Smooth muscle cell of the brain vasculature (primary cell): ENCODE measurements around the gene ECPAS.
"Not testable (repeated sequence)": the region's sequence is repeated elsewhere in the genome, so short reads cannot be mapped to it uniquely, and the experiment has no call there.

Source experiments
- DNase-seq: peaks from one replicate; pipeline ENCODE4 v3.0.0-alpha.2; 2012; ENCODE audit warnings: low read depth, low spot score

The ECPAS gene

DNA sequence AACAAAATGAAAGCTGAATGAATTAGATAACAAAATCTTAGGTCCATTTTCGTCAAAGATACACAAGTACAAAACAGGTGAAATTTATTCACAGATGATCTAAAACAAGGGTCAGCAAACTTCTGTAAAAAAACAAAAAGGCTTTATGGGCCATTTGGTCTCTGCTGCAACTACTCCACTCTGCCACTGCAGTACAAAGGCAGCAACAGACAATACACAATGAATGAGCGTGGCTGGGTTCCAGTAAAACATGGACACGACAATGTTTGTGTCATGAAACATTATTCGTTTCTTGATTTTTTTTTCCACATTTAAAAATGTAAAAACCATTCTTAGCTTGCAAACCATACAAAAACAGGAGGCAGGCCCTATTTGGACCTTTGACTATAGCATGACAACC is 71.9 kb downstream of the ECPAS start:
- no peak for DNase-seq

GRCh38 chr9:111411266-111411665 is 72.9 kb downstream of the ECPAS start:
- no peak for DNase-seq

DNA sequence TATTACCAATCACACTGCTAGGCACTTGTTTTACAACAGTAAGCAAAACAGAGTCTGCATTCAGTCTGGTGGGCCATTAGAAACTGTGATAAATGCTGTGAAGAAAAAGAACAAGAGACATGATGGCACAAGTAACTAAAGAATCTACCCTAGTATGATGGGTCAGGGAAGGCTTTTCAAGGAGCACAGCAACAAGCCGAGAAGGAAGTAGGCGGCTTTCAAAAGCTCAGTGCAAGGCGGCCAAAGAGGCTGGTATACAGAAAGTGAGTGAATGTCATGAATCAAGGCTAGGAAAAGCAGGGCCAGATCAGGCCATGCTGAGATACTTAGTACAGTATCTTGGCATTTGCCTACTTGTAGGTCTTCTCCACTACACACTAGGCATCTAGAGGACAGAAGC is 76.4 kb downstream of the ECPAS start:
- DNase-seq: no peak

DNA sequence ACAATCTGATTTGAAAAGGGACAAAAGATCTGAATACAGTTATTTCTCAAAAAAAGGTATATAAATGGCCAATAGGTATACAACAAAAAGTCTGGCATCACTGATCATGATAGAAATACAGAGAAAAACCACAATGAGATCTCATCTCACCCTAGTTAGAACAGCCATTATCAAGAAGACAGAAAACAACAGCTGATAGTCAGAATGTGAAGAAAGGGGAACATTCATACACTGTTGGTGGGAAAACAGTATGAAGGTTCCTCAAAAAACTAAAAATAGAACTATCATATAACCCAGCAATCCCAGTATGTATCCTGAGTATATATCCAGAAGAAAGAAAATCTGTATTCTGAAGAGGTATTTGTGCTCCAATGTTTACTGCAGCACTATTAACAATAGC is 78.5 kb downstream of the ECPAS start:
- no peak for DNase-seq

- DNase-seq: not testable (repeated sequence)
Measured at GRCh38 chr9:111401486-111401885, 82.7 kb downstream of the ECPAS start.

- DNase-seq: no peak
Measured at GRCh38 chr9:111400564-111400898, 83.7 kb downstream of the ECPAS start.

GRCh38 chr9:111399772-111400563 is 84.2 kb downstream of the ECPAS start:
- DNase-seq: no peak

DNA sequence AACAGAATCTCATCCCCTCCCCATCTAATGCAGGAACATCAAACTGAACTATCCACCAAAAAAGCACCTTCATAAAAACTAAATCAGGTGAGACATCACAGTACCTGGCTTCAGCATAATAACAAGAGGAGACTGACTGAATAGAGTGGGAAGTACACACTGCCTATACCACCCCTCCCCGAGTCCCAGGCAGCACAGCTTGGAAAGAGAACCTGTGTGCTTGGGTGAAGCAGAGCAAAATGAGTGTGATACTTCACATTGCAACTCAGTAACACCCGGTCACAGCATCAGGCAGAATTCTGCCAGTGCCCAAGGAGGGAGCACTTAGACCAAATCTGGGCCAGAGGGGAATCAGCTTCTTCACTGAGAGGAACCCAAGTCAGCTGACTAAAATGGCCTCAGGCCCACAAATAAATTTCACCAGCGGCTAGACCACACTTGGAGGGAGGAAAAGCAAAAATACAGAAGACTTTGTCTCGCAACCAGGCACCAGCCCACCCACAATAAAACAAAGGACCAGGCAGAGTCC is 84.9 kb downstream of the ECPAS start:
- no peak for DNase-seq

GRCh38 chr9:111393971-111394370 is 90.2 kb downstream of the ECPAS start:
- no peak for DNase-seq

DNA sequence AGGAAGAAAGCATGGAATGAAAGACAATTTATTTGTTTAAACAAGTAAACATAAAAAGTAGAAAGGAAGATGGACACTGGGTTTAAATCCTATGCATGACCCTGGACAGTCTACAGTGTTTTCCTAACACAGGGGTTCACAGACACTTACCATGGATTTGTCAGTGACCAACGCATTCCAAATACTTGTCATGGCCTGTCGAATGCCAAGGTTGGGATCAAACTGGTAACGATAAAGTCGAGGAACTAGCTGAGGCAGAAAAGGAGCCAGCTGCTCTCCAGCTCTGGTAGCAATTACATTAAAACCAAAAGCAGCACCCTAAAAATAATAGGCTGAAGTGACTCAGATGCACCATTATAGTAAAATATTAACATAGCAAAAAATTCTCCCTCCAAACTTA is 94.8 kb downstream of the ECPAS start:
- DNase-seq: no peak

DNA sequence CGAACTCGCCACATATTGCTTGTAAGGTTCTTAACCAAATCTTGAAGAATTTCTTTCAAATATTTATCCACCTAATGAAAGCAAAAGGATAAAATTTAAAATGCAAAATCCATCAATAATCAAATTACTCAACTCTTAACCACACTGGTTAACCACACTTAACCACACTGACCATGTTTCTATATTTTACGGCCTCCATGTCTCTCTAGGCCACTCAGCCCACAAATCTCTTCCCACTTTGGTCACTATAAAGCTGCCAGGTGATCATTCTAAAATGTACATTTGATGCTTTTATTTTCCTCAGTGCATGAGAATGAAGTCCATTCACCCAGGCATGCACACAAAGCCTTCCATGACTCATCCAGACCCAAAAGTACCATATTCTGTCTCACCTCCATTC is 97.8 kb downstream of the ECPAS start:
- no peak for DNase-seq

GRCh38 chr9:111381006-111381405 is 103.2 kb downstream of the ECPAS start:
- no peak for DNase-seq

DNA sequence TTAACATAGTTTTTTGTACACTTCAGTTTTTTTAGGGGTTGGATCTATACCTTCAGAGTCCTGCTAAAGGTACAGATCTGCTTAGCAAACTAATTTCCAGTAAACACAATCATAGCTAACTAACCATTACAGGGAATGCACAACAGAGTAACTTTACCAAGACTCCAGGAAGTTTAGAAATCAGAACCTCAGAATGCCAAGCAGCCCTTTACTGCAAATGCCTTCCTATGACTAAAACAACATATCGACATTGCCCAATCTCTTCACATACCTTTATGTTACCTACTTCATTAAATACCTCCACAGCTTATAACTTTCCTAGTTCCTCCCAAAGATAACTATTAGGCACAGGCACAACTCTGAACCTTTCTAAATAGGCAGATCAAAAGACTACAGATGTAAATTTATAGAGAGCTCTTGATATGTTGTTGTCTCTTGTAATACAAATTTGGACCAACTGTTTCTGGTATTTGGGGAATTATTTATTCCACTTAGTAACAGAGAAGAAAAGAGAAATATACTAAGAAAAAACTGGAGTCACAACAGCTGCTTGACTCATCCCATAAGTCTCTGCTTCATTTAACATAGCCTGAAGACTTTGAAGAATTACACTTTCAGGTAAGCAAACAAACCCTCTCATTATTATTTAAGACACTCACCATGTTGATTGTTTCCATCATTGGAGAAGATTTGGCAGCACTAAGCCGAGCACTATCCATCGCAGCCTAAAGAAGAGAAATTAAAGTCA is 108.2 kb downstream of the ECPAS start:
- no peak for DNase-seq

GRCh38 chr9:111375062-111375461 is 109.1 kb downstream of the ECPAS start:
- no peak for DNase-seq

GRCh38 chr9:111372297-111372696 is 111.9 kb downstream of the ECPAS start:
- DNase-seq: no peak

DNA sequence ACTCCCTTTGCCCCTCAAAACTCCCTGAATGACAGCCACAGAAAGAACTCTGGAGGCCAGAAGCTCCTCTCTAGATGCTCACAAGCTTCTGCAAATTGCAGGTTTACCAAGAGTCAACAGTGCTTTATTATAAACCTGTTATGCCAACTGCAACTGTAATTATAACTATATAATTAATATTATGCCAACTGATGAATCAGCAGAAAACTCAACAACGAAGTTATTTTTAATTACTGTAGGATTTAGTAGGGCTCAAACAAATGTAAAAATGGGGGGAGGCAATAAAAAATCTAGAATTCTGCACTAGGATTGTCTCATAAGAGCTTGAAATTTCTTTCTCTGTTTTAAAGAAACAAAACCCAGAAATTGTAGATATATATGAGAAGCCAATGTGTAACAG is 117.2 kb downstream of the ECPAS start:
- DNase-seq: no peak

GRCh38 chr9:111362526-111362925 is 121.7 kb downstream of the ECPAS start:
- DNase-seq: no peak

GRCh38 chr9:111360881-111361280 is 123.3 kb downstream of the ECPAS start:
- no peak for DNase-seq

GRCh38 chr9:111356481-111357244 is 127.5 kb downstream of the ECPAS start:
- DNase-seq: peak; percentile 29

DNA sequence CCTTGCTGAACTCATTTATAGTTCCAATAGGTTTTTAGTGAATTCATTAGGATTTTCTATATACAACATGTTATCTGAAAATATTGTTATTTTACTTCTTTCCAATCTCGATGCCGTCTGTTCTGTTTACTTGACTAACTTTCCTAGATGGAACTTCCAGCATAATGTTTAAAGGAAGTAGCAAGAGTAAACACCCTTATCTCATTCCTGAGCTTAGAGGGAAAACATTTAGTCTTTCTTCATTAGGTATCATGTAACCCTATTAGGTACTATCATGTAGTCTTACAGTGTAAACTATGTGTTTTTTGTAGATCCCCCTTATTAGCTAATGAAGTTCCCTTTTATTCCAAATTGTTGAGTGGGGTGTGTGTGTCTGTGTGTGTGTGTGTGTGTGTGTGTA is 131.6 kb downstream of the ECPAS start:
- DNase-seq: no peak

GRCh38 chr9:111350556-111350955 is 133.6 kb downstream of the ECPAS start:
- DNase-seq: no peak

DNA sequence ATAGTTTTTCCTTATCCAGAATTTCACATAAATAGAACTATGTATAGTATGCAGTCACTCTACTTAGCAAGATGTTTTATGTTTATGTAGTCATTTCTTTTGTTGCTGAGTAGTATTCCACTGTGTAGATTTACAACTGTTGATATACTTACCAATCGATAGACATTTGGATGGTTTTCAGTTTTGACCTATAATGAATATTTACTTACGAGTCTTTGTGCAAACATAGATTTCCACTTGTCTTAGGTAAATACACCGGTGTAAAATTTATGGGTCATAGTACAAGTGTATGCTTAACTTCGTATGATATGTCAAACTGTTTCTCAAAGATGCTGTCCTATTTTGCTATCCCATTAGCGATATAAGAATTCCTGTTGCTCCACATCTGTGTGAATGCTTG is 134.4 kb downstream of the ECPAS start:
- no peak for DNase-seq
